ENCODE measurements around the gene MAZ.
"Not testable (repeated sequence)": the region's sequence is repeated elsewhere in the genome, so short reads cannot be mapped to it uniquely, and the experiment has no call there.

The MAZ gene

DNA sequence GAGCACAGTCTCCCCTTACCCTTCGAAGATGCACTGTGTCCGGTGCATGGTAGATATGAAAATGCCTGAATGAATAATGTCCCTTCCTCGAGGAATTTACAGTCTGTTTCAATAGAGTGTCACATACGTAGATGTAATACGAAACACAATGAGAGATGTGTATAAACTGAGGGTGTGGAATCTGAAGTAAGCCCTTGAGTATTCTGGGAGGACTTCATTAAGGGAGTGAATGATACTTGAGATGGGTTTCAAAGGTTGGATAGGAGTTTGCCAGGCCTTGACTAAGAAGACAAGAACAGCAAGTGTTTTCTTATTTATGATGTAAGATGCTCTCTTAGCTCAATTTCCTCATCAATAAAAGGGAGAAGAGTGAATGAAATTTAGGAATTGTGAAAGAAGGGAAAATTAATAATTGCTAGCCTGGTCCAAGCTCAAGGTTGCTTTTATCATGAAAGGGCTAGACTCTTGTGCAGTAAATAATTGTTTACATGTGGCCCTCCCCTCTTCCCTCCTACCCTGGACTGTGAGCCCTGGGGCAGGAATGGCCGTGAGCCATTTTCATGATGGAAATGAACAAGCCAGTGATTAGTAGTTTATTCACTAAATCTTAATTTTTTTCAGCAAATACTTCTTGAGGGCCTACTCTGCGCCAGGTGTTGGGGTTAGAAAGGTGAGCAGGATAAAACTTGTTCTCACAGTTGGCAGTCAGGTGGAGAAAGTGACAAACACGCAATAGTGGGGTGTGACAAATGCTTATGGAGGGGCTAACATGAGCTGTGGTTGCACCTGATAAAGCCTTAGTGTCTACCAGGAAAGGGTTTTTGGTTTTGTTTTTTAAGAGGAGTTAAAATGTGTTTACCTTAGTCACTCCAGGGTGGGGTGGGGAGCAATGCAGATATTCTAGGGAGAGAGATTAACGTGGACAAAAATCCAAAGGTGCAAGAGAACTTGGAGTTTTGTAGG is 14.2 kb upstream of the MAZ start:
- Mint-ChIP-seq H3K36me3 (ENCODE audit: low read depth) (peaks cover 17% of the 10 kb centered on the region), H3K9me3 (no peaks in the 10 kb centered on the region), H3K27ac (no peak overlapping the region), H3K4me3 (no peak overlapping the region), H3K4me1 (ENCODE audit: low read depth) (peaks cover 45% of the 10 kb centered on the region), H3K27me3 (no peaks in the 10 kb centered on the region)
- intact Hi-C loops (cut with micrococcal nuclease): loop anchor here (2.0 to 5.0 kb wide), 2 partner anchors 25 to 65 kb away; partner anchors contain the start of gene PAGR1

DNA sequence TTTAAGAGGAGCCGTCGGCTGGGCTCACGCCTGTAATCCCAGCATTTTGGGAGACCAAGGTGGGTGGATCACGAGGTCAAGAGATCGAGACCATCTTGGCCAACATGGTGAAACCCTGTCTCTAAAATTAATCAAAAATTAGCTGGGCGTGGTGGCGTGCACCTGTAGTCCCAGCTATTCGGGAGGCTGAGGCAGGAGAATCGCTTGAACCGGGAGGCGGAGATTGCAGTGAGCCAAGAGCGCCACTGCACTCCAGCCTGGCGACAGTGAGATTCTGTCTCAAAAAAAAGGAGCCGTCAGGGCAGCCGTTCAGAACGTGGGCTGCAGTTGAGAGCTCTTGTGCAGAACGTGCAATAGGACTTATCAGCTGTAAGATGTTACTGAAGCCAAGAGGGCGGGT is 13.2 kb upstream of the MAZ start:
- not testable (repeated sequence) for H3K9me3 Mint-ChIP-seq, H3K27me3 Mint-ChIP-seq, H3K4me3 Mint-ChIP-seq, H3K27ac Mint-ChIP-seq
- Mint-ChIP-seq H3K4me1 (ENCODE audit: low read depth) (peaks cover 45% of the 10 kb centered on the region), H3K36me3 (ENCODE audit: low read depth) (peaks cover 27% of the 10 kb centered on the region)
- intact Hi-C loops (cut with micrococcal nuclease): loop anchor here (5.0 kb wide), 1 partner anchor 66 kb away; no protein-coding TSS in a partner anchor

DNA sequence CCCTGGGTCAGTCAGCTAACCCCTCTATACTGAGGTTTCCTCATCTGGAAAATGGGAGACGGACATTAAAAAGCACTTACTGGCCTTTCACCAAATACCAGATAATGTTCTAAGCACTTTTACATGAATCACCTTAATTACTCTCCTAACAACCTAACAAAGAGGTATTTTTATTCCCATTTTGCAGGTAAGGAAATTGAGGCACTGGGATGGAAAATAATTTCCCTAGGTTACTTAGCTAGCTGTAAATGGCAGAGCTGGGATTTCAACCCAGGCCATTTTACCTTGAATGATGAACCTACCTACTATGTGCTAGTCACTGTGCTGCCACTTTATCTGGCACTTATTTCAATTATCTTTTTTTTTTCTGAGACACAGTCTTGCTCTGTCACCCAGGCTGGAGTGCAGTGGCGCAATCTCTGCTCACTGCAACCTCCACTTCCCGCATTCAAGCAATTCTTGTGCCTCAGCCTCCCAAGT is 12.1 kb upstream of the MAZ start:
- intact Hi-C loops (cut with micrococcal nuclease): loop anchor here (5.0 kb wide), 1 partner anchor 67 kb away; no protein-coding TSS in a partner anchor
- peaks cover 40% of the 10 kb centered on the region for H3K4me1 Mint-ChIP-seq (ENCODE audit: low read depth)
- peak overlapping the region; percentile 40 for H3K27ac Mint-ChIP-seq
- H3K4me3 Mint-ChIP-seq: no peak overlapping the region
- H3K9me3 Mint-ChIP-seq: no peaks in the 10 kb centered on the region
- no peaks in the 10 kb centered on the region for H3K27me3 Mint-ChIP-seq
- peaks cover 38% of the 10 kb centered on the region for H3K36me3 Mint-ChIP-seq (ENCODE audit: low read depth)

DNA sequence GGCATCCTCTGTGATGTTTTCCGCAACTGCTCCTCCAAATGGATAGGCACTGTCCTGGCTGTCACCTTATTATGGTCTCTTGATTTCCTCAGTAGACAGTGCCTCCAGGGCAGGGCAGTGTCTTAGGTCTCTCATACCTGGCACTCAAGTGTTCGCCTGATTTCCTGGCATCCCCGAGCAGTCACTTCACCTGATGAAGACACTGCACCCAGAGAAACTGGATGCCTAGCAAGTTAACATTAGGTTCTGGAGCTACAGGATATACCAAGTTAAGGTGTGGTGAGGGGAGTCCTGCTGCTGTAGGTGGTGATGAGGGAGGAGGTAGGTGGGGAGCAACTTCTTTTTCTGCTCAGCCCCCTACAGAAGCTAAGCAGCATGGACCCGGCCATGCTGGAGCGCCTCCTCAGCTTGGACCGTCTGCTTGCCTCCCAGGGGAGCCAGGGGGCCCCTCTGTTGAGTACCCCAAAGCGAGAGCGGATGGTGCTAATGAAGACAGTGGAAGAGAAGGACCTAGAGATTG is 3.9 kb upstream of the MAZ start:
- intact Hi-C loops (cut with micrococcal nuclease): no loop called here
- Mint-ChIP-seq H3K27ac (no peak overlapping the region), H3K36me3 (ENCODE audit: low read depth) (peaks cover 75% of the 10 kb centered on the region)

DNA sequence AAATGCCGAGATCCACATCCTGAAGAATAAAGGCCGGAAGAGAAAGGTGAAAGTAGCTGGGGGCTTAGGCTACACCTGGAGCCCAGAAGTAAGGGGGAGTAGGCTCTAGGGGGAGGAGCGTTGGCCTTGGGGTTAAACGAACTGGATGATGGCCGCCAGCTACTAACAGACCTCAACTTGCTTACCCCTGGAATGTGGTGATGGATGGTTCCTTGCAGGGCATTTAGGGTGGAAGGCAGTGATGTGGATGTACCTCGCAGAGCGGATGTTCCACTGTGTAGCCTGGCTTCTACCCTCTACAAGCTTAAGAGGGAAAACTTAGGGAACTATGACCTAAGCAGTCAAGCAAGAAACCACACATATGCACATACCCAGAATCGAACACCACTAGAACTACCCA is 2.3 kb upstream of the MAZ start:
- H3K4me1 Mint-ChIP-seq (ENCODE audit: low read depth): peaks cover 43% of the 10 kb centered on the region
- H3K4me3 Mint-ChIP-seq: peak overlapping the region; percentile 99
- no peaks in the 10 kb centered on the region for H3K27me3 Mint-ChIP-seq
- no peaks in the 10 kb centered on the region for H3K9me3 Mint-ChIP-seq
- peak overlapping the region; percentile 98 for H3K27ac Mint-ChIP-seq
- intact Hi-C loops (cut with micrococcal nuclease): no loop called here
- peaks cover 75% of the 10 kb centered on the region for H3K36me3 Mint-ChIP-seq (ENCODE audit: low read depth)

More for the DNA sequence above, 3.9 kb upstream of the MAZ start:
- no peak overlapping the region for H3K4me3 Mint-ChIP-seq
- no peaks in the 10 kb centered on the region for H3K27me3 Mint-ChIP-seq
- H3K9me3 Mint-ChIP-seq: no peaks in the 10 kb centered on the region
- H3K4me1 Mint-ChIP-seq (ENCODE audit: low read depth): peaks cover 32% of the 10 kb centered on the region

DNA sequence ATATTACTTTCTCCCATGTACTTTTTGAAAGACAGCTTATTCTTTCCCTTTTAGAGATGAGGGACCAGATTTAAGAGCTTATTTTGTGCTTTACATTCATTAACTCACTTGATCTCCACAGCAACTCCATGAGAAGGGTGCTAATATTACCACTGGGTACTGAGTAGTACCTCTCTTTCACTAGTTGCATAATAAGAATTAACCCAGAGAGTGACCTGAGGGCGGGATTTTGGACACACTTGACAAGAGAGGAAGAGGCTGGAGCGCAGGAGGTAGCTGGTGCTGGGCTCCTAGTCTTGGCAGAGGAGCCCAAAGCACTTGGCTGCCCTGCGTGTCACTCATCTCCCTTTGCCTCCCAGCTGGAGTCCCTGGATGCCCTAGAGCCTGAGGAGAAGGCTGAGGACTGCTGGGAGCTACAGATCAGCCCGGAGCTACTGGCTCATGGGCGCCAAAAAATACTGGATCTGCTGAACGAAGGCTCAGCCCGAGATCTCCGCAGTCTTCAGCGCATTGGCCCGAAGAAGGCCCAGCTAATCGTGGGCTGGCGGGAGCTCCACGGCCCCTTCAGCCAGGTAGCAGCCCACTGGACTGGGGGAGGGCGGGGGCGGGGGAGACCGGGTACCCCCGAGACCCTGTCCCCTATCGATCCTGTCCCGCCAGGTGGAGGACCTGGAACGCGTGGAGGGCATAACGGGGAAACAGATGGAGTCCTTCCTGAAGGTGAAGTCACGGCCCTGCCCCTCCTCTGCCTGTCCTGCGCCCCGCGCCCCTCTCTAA is 1.7 kb upstream of the MAZ start:
- H3K27ac Mint-ChIP-seq: peak overlapping the region; percentile 98
- no peaks in the 10 kb centered on the region for H3K27me3 Mint-ChIP-seq
- peak overlapping the region; percentile 99 for H3K4me3 Mint-ChIP-seq
- peaks cover 47% of the 10 kb centered on the region for H3K4me1 Mint-ChIP-seq (ENCODE audit: low read depth)
- intact Hi-C loops (cut with micrococcal nuclease): loop anchor here (1.0 to 5.0 kb wide), 3 partner anchors 12 to 193 kb away; partner anchors contain the start of genes HIRIP3, INO80E, KIF22 and PAGR1
- no peaks in the 10 kb centered on the region for H3K9me3 Mint-ChIP-seq
- peaks cover 75% of the 10 kb centered on the region for H3K36me3 Mint-ChIP-seq (ENCODE audit: low read depth)

DNA sequence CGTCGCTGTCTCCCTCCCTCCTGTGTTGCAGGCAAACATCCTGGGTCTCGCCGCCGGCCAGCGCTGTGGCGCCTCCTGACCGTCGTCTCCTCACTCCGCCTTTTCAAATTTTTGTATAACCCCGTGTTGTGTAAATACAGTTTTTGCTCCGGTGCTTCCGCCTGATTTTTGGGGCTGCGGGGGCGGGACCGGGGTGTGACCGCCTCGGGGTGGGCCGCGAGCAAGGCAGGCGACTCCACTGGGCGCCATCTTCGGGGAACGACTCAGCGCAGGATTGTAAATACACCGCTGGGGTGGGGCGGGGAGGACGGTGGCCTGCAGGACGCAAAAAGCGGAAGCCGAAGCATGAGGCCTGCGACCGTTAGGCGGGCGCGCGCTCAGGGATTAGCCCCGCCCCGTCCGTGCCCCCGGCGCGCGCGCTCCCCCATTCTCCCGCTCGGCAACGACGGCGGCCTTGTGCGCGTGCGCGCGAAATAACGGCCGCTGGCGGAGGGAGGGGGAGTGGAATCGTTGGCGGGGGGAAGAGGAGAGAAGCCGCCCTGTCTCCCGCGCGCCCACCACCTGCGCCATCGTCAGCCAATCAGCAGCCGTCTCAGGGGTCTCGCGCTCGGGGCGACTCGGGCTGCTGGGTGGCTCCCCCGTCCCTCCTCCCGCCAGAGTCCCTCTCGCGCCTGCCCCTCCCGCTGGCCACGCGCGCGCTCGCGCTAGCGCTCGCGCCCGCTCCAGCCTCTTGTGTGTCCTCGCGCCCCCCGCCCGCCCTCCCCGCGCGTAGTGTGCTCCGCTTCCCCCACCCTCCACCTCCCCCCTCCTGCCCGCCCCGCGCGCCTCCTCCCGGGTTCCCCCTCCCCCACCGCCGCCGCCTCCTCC is 864 bp upstream of the MAZ start:
- intact Hi-C loops (cut with micrococcal nuclease): loop anchor here (1.0 to 5.0 kb wide), 3 partner anchors 11 to 192 kb away; partner anchors contain the start of genes HIRIP3, INO80E, KIF22 and PAGR1
- H3K36me3 Mint-ChIP-seq (ENCODE audit: low read depth): peaks cover 75% of the 10 kb centered on the region
- H3K4me3 Mint-ChIP-seq: peak overlapping the region; percentile 99

DNA sequence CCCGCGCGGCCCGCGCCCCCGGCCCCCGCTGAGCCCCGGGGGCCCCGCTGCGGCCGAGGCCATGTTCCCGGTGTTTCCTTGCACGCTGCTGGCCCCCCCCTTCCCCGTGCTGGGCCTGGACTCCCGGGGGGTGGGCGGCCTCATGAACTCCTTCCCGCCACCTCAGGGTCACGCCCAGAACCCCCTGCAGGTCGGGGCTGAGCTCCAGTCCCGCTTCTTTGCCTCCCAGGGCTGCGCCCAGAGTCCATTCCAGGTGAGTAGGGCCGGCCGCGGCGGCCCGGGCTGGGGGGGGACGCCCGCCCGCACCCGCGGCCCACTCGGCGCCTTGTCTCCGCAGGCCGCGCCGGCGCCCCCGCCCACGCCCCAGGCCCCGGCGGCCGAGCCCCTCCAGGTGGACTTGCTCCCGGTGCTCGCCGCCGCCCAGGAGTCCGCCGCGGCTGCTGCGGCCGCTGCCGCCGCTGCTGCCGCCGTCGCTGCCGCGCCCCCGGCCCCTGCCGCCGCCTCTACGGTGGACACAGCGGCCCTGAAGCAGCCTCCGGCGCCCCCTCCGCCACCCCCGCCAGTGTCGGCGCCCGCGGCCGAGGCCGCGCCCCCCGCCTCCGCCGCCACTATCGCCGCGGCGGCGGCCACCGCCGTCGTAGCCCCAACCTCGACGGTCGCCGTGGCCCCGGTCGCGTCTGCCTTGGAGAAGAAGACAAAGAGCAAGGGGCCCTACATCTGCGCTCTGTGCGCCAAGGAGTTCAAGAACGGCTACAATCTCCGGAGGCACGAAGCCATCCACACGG is 504 bp downstream of the MAZ start:
- Mint-ChIP-seq H3K4me1 (ENCODE audit: low read depth) (peaks cover 63% of the 10 kb centered on the region), H3K9me3 (no peaks in the 10 kb centered on the region), H3K27ac (peak overlapping the region; percentile 95), H3K27me3 (peaks cover 5% of the 10 kb centered on the region), H3K4me3 (peak overlapping the region; percentile 87), H3K36me3 (ENCODE audit: low read depth) (peaks cover 66% of the 10 kb centered on the region)
- intact Hi-C loops (cut with micrococcal nuclease): loop anchor here (5.0 kb wide), 1 partner anchor 190 kb away; the partner anchor contains the start of genes HIRIP3 and INO80E

More for the DNA sequence above, 864 bp upstream of the MAZ start:
- Mint-ChIP-seq H3K9me3 (no peaks in the 10 kb centered on the region), H3K4me1 (ENCODE audit: low read depth) (peaks cover 55% of the 10 kb centered on the region), H3K27me3 (no peaks in the 10 kb centered on the region), H3K27ac (peak overlapping the region; percentile 98)

DNA sequence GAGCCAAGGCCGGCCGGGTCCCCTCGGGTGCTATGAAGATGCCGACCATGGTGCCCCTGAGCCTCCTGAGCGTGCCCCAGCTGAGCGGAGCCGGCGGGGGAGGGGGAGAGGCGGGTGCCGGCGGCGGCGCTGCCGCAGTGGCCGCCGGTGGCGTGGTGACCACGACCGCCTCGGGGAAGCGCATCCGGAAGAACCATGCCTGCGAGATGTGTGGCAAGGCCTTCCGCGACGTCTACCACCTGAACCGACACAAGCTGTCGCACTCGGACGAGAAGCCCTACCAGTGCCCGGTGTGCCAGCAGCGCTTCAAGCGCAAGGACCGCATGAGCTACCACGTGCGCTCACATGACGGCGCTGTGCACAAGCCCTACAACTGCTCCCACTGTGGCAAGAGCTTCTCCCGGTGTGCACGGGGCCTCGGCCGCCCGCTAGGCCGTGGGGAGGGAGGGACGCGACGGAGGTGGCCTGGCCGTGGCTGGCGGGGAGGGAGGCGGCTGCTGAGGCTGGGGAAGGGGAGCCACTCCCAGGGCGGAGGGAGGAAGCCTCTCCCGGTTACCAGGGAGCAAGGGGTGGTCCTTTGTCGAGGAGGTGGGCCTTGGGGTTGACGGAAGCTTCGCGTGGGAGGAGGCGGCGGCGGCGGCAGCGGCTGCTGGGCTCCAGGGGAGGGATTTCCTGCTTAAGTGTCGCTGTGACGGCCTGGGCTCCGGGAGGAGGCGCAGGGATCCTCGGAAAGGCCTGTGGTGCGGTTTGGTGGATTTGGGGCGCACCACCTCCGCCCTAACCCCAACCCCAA is 1.3 kb downstream of the MAZ start:
- no peaks in the 10 kb centered on the region for H3K9me3 Mint-ChIP-seq
- H3K4me3 Mint-ChIP-seq: peak overlapping the region; percentile 87
- H3K36me3 Mint-ChIP-seq (ENCODE audit: low read depth): peaks cover 62% of the 10 kb centered on the region
- peak overlapping the region; percentile 95 for H3K27ac Mint-ChIP-seq
- peaks cover 71% of the 10 kb centered on the region for H3K4me1 Mint-ChIP-seq (ENCODE audit: low read depth)
- H3K27me3 Mint-ChIP-seq: peaks cover 13% of the 10 kb centered on the region
- intact Hi-C loops (cut with micrococcal nuclease): loop anchor here (5.0 kb wide), 1 partner anchor 190 kb away; the partner anchor contains the start of genes HIRIP3 and INO80E

DNA sequence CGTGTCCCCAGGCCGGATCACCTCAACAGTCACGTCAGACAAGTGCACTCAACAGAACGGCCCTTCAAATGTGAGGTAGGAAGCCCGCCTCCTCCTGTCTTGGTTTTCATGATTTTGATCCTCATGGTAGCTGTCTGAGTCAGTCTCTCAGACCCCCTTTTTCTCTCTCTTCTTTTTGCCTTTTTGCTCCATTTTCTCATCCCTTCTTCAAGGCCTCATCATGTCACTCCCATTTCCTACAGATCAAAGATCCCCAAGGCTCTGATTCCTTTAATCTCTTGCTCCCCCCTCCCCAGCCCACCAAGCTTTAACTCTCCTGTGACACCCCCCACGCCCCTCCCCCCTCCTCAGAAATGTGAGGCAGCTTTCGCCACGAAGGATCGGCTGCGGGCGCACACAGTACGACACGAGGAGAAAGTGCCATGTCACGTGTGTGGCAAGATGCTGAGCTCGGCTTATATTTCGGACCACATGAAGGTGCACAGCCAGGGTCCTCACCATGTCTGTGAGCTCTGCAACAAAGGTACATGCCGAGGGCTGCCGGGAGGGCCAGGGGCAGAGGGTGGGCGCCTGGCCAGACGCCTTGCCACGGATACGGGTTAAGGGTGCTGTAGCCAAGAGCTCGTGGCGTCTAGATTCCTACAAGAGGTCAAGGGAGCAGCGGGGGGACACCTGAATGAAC is 2.0 kb downstream of the MAZ start:
- Mint-ChIP-seq H3K9me3 (no peaks in the 10 kb centered on the region), H3K27ac (peak overlapping the region; percentile 95), H3K4me3 (peak overlapping the region; percentile 87), H3K4me1 (ENCODE audit: low read depth) (peaks cover 70% of the 10 kb centered on the region), H3K36me3 (ENCODE audit: low read depth) (peaks cover 55% of the 10 kb centered on the region), H3K27me3 (peaks cover 20% of the 10 kb centered on the region)
- intact Hi-C loops (cut with micrococcal nuclease): loop anchor here (5.0 kb wide), 1 partner anchor 189 kb away; the partner anchor contains the start of genes HIRIP3 and INO80E

Measured in dendritic cell treated with granulocyte-macrophage colony-stimulating factor and Interleukin-4, amounts not matched to agents 40 ng/mL and 50 ng/mL, for 4 days (primary cell).